Osteocyte (in vitro differentiated cells): ENCODE data around the gene ZSWIM5. TPM values are rescaled to one million over a fixed set of nuclear protein-coding genes. Genes with fewer than 3 reads are reported as not detected.
A peak's percentile ranks its signal among the peaks of the same experiment; 100 is the strongest.

ENCODE experiments used
- DNase-seq: peaks from one replicate; pipeline ENCODE4 v3.0.0; 2021; ENCODE audit warnings: mixed read lengths; ENCODE audit not compliant: unreplicated experiment; ENCODE audit errors: extremely low spot score
- H3K27ac Mint-ChIP-seq: one replicate; pipeline ENCODE4 v1.8.0; 2021; ENCODE audit warnings: mild to moderate bottlenecking, mixed read lengths; ENCODE audit not compliant: unreplicated experiment
- H3K27me3 Mint-ChIP-seq: one replicate; pipeline ENCODE4 v1.8.0; 2021; ENCODE audit warnings: mixed read lengths; ENCODE audit not compliant: unreplicated experiment
- H3K36me3 Mint-ChIP-seq: one replicate; pipeline ENCODE4 v1.8.0; 2021; ENCODE audit warnings: mixed read lengths; ENCODE audit not compliant: unreplicated experiment
- H3K4me1 Mint-ChIP-seq: one replicate; pipeline ENCODE4 v1.8.0; 2021; ENCODE audit warnings: mixed read lengths; ENCODE audit not compliant: unreplicated experiment
- H3K4me3 Mint-ChIP-seq: one replicate; pipeline ENCODE4 v1.8.0; 2021; ENCODE audit warnings: mild to moderate bottlenecking, moderate library complexity, mixed read lengths; ENCODE audit not compliant: unreplicated experiment
- H3K9me3 Mint-ChIP-seq: one replicate; pipeline ENCODE4 v1.8.0; 2021; ENCODE audit warnings: mixed read lengths; ENCODE audit not compliant: unreplicated experiment
- CTCF ChIP-seq: fragments of 200-600 bp; sonication (generic); IDR thresholded peaks from 2 replicates; pipeline ENCODE4 v1.5.0; 2021; ENCODE audit warnings: antibody characterized with exemption, mild to moderate bottlenecking, moderate library complexity
- total RNA-seq: library from RNA; stranded (reverse); gene quantifications from 2 replicates; pipeline ENCODE4 v1.2.1, GENCODE V29; 2021

ZSWIM5 gene
- total RNA-seq, 1 donor from 2014 or later, result 0.73 TPM

- Mint-ChIP-seq H3K9me3 (peaks cover 17% of the 10 kb centered on the region), H3K4me1 (peaks cover 8% of the 10 kb centered on the region), H3K27ac (no peak overlapping the region), H3K27me3 (peaks cover 3% of the 10 kb centered on the region), H3K36me3 (no peaks in the 10 kb centered on the region), H3K4me3 (no peak overlapping the region)
- no peak for DNase-seq
- no peak for TF ChIP-seq CTCF
Observed at GRCh38 chr1:45244660-45245059, 38.3 kb upstream of the ZSWIM5 start.

- TF ChIP-seq CTCF, result no peak
- Mint-ChIP-seq H3K4me1 (peaks cover 11% of the 10 kb centered on the region), H3K27ac (peak overlapping the region; percentile 46), H3K36me3 (no peaks in the 10 kb centered on the region), H3K27me3 (peaks cover 3% of the 10 kb centered on the region), H3K9me3 (peaks cover 17% of the 10 kb centered on the region), H3K4me3 (no peak overlapping the region)
- no peak for DNase-seq
Observed at GRCh38 chr1:45243476-45244343, 37.3 kb upstream of the ZSWIM5 start.

- no peak for TF ChIP-seq CTCF
- Mint-ChIP-seq H3K9me3 (peaks cover 7% of the 10 kb centered on the region), H3K4me1 (peaks cover 4% of the 10 kb centered on the region), H3K4me3 (no peak overlapping the region), H3K27me3 (peaks cover 12% of the 10 kb centered on the region), H3K27ac (no peak overlapping the region), H3K36me3 (no peaks in the 10 kb centered on the region)
- DNase-seq, result no peak
Observed at GRCh38 chr1:45238846-45239245, 32.4 kb upstream of the ZSWIM5 start.

- no peak for DNase-seq
- Mint-ChIP-seq H3K27me3 (peaks cover 21% of the 10 kb centered on the region), H3K9me3 (no peaks in the 10 kb centered on the region)
Observed at GRCh38 chr1:45236136-45236535, 29.7 kb upstream of the ZSWIM5 start.

More at GRCh38 chr1:45236136-45236535, 29.7 kb upstream of the ZSWIM5 start:
- peaks cover 4% of the 10 kb centered on the region for H3K4me1 Mint-ChIP-seq
- TF ChIP-seq CTCF, result no peak
- no peaks in the 10 kb centered on the region for H3K36me3 Mint-ChIP-seq
- H3K4me3 Mint-ChIP-seq, result no peak overlapping the region
- H3K27ac Mint-ChIP-seq, result no peak overlapping the region
